Activated CD8-positive, alpha-beta memory T cell treated with anti-CD3 and anti-CD28 coated beads, Interleukin-2, amount 10 ng/mL, durations not matched to agents 7 days and 5 days (primary cell): Measurements from ENCODE around the gene MAN1B1. TPM values are rescaled to one million over a fixed set of nuclear protein-coding genes. Genes with fewer than 3 reads are reported as not detected.

Source experiments
- ATAC-seq: fragments of 150-1000 bp; cut with Tn5 transposase; one replicate; pipeline ENCODE4 v1.10.0; 2021; ENCODE audit warnings: moderate library complexity
- CTCF ChIA-PET: fragments of 350-600 bp; sonication (Branson Sonifier 250); formaldehyde crosslinking; loops from one replicate; lab custom pipeline; 2021; ENCODE audit warnings: antibody characterized with exemption; lab: Charles Lee
- DNase-seq: peaks from one replicate; pipeline ENCODE4 v3.0.0-alpha.2; 2020
- H3K27ac Mint-ChIP-seq: one replicate; pipeline ENCODE4 v1.8.0; 2021; ENCODE audit warnings: mild to moderate bottlenecking, mixed read lengths
- H3K27me3 Mint-ChIP-seq: one replicate; pipeline ENCODE4 v1.8.0; 2021; ENCODE audit warnings: mixed read lengths
- H3K36me3 Mint-ChIP-seq: one replicate; pipeline ENCODE4 v1.8.0; 2021; ENCODE audit warnings: mild to moderate bottlenecking, mixed read lengths
- H3K4me1 Mint-ChIP-seq: one replicate; pipeline ENCODE4 v1.8.0; 2021; ENCODE audit warnings: mixed read lengths
- H3K4me3 Mint-ChIP-seq: one replicate; pipeline ENCODE4 v1.8.0; 2021; ENCODE audit warnings: mild to moderate bottlenecking, moderate library complexity, mixed read lengths
- H3K9me3 Mint-ChIP-seq: one replicate; pipeline ENCODE4 v1.8.0; 2022; ENCODE audit warnings: low read depth, mixed read lengths
- total RNA-seq, 2 experiments: library from RNA; stranded (reverse); gene quantifications; one replicate each; pipeline ENCODE4 v1.2.3, GENCODE V29; 2021

Gene MAN1B1
- total RNA-seq: 10 to 100 TPM; 43.8 to 60.6 TPM

GRCh38 chr9:137086531-137087408, at the start of gene MAN1B1:
Gene MAN1B1 (plus strand): TSS chr9:137086985. CDS start chr9:137087000, 15 bp downstream.
- no peaks in the 10 kb centered on the region for H3K27me3 Mint-ChIP-seq
- peak within 1 kb of the TSS; percentile 90 for H3K27ac Mint-ChIP-seq
- H3K9me3 Mint-ChIP-seq: no peaks in the 10 kb centered on the region
- H3K4me3 Mint-ChIP-seq: peak within 1 kb of the TSS; percentile 82
- CTCF ChIA-PET: interaction anchor here (0.6 to 10.6 kb wide), 22 partner anchors 9 to 359 kb away, joined by 3 to 138 read pairs (median 5); partner anchors contain the start of genes ABCA2, DPP7, NPDC1 and RNF224
- H3K4me1 Mint-ChIP-seq: peaks cover 41% of the 10 kb centered on the region
- peaks cover 6% of the 10 kb centered on the region for H3K36me3 Mint-ChIP-seq
- ATAC-seq (peak; percentile 86), DNase-seq (peak; percentile 100)

DNA sequence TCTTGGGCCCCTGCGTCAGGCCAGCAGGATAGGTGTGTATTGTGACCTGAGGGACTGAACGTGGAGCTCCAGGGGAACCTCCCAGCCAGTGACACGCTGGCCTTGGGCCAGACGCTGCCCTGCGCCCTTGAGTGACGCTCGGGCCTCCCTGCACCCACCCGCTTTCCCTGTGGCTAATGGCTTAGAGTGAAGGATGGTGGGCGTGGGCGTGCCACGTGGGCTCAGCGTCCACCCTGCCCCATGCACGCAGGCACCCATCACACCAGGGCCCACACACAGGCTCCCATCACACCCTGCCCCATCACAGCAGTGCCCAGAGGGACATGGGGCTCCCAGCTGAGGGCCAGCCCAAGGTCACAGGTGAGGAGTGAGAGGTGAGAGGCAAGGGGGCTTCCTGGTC, 49.8 kb upstream of the MAN1B1 start:
- peaks cover 2% of the 10 kb centered on the region for H3K36me3 Mint-ChIP-seq
- ATAC-seq (no peak), DNase-seq (no peak)
- no peaks in the 10 kb centered on the region for H3K27me3 Mint-ChIP-seq
- CTCF ChIA-PET: interaction anchor here (0.9 to 11.9 kb wide), 7 partner anchors 10 to 195 kb away, joined by 4 to 234 read pairs (median 79); partner anchors contain the start of genes ABCA2, AJM1, C8G and CLIC3
- no peak overlapping the region for H3K27ac Mint-ChIP-seq
- no peak overlapping the region for H3K4me3 Mint-ChIP-seq
- H3K4me1 Mint-ChIP-seq: peaks cover 23% of the 10 kb centered on the region
- no peaks in the 10 kb centered on the region for H3K9me3 Mint-ChIP-seq

- H3K27ac Mint-ChIP-seq: no peak overlapping the region
- DNase-seq (no peak), ATAC-seq (no peak)
- H3K4me3 Mint-ChIP-seq: no peak overlapping the region
- no peaks in the 10 kb centered on the region for H3K27me3 Mint-ChIP-seq
- no peaks in the 10 kb centered on the region for H3K9me3 Mint-ChIP-seq
- H3K36me3 Mint-ChIP-seq: peaks cover 2% of the 10 kb centered on the region
- peaks cover 20% of the 10 kb centered on the region for H3K4me1 Mint-ChIP-seq
- CTCF ChIA-PET: interaction anchor here (2.0 to 11.9 kb wide), 6 partner anchors 9 to 91 kb away, joined by 5 to 234 read pairs (median 87); partner anchors contain the start of genes ABCA2, C8G, CLIC3 and FBXW5
Measured at GRCh38 chr9:137037483-137037882, 49.3 kb upstream of the MAN1B1 start.

DNA sequence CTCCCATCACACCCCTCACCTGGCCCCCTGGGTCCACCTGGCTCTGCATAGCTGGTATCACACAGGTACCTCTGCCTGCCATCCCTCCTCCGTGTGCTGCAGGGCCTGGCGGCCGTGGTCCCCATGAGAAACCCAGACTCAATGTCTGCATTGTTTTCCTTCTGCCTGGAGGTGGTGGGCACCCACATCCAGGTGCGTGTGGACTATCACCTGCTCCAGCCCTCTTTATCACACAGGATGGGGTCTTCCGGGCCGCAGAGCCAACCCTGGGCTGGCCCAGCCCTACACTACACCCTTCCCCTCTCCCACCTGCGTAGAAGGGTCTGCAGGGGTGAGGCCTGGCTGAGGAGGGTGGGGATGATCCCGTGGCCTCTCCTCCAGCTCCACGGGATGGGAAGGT, 47.9 kb upstream of the MAN1B1 start:
- Mint-ChIP-seq H3K4me3 (no peak overlapping the region), H3K9me3 (no peaks in the 10 kb centered on the region), H3K4me1 (peaks cover 11% of the 10 kb centered on the region), H3K36me3 (peaks cover 2% of the 10 kb centered on the region), H3K27ac (no peak overlapping the region), H3K27me3 (peaks cover under 1% of the 10 kb centered on the region)
- CTCF ChIA-PET: interaction anchor here (1.3 to 9.1 kb wide), 5 partner anchors 8 to 92 kb away, joined by 3 to 183 read pairs (median 5); partner anchors contain the start of genes C8G, FBXW5 and NPDC1
- no peak for DNase-seq
- ATAC-seq: no peak

DNA sequence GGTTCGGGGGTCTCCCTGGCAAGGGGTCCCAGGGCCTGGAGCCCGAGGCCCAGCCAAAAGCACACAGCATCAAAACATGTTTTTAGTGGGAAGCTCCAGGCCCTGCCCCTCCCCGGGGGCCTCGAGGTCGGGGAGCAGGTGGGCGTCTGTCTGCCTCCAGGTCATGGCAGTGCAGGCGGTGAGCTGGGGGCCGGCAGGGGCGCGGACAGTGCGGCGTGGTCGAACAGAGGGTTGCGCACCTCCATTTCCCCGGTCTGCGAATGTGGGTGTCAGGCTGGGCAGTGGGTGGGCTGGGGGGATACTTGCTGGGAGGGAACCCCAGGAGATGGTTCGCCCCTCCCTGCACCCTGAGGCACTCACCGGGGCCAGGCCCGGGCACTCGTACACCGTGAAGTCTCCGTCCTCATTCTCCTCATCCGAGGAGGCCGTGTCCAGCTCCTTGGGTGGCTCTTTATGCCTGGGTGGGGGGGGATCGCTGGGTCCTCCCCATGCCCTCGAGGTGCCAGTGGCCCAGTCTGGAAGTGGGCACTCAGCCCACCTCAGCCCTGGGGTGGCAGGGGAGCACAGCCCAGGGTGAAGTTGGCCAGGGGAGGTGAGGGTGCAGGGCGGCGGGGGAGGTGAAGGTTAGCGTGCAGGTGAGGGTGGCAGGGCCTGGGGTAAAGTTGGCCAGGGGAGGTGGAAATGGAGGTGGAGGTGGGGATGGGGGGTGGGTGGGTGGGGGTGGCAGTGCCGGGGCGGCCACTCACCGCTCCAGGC, 47.0 kb upstream of the MAN1B1 start:
- DNase-seq (no peak), ATAC-seq (no peak)
- Mint-ChIP-seq H3K9me3 (no peaks in the 10 kb centered on the region), H3K27ac (no peak overlapping the region), H3K27me3 (peaks cover 8% of the 10 kb centered on the region), H3K4me1 (peaks cover 12% of the 10 kb centered on the region), H3K4me3 (no peak overlapping the region), H3K36me3 (peaks cover 2% of the 10 kb centered on the region)
- CTCF ChIA-PET: interaction anchor here (0.9 to 9.1 kb wide), 4 partner anchors 10 to 93 kb away, joined by 3 to 183 read pairs (median 4); partner anchors contain the start of genes C8G and FBXW5

- ATAC-seq: no peak
- Mint-ChIP-seq H3K27ac (no peak overlapping the region), H3K36me3 (peaks cover 2% of the 10 kb centered on the region), H3K9me3 (no peaks in the 10 kb centered on the region), H3K4me3 (no peak overlapping the region), H3K27me3 (peaks cover 13% of the 10 kb centered on the region), H3K4me1 (peaks cover 14% of the 10 kb centered on the region)
- no peak for DNase-seq
- CTCF ChIA-PET: interaction anchor here (0.9 kb wide), 1 partner anchor 40 kb away, joined by 3 read pairs; no protein-coding TSS in a partner anchor
Measured at GRCh38 chr9:137040568-137040967, 46.2 kb upstream of the MAN1B1 start.

DNA sequence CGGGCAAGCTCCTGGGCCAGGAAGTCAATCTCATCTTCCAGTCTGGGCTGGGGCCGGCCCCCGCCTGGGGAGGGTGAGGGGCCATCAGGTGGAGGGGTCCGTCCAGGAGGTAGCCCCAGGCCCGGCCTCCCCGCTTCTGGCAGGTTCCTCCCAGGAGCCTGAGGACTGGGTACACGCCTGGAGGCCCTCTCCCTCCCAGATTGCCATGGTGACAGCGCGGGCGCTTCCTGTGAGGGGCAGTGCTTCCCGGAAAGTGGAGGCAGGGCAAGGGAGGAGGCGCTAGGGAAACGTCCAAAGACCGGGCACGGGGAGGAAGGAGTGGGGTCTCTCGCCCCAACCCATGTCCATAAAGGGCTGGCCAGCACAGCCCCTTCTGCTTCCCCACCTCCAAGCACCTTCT, 45.7 kb upstream of the MAN1B1 start:
- Mint-ChIP-seq H3K27me3 (peaks cover 13% of the 10 kb centered on the region), H3K36me3 (peaks cover 2% of the 10 kb centered on the region), H3K4me1 (peaks cover 14% of the 10 kb centered on the region), H3K4me3 (no peak overlapping the region), H3K27ac (no peak overlapping the region), H3K9me3 (no peaks in the 10 kb centered on the region)
- CTCF ChIA-PET: no interaction called here
- DNase-seq (no peak), ATAC-seq (no peak)

- CTCF ChIA-PET: interaction anchor here (2.5 kb wide), 2 partner anchors 8 to 25 kb away, joined by 32 to 37 read pairs; partner anchors contain the start of gene SAPCD2
- Mint-ChIP-seq H3K27me3 (peaks cover 27% of the 10 kb centered on the region), H3K27ac (no peak overlapping the region), H3K9me3 (no peaks in the 10 kb centered on the region), H3K4me1 (peaks cover 16% of the 10 kb centered on the region), H3K36me3 (peaks cover 2% of the 10 kb centered on the region), H3K4me3 (no peak overlapping the region)
- DNase-seq: no peak
- ATAC-seq: no peak
Measured at GRCh38 chr9:137042751-137043727, 43.7 kb upstream of the MAN1B1 start.

- Mint-ChIP-seq H3K27me3 (peaks cover 27% of the 10 kb centered on the region), H3K4me3 (no peak overlapping the region), H3K4me1 (peaks cover 16% of the 10 kb centered on the region), H3K27ac (no peak overlapping the region), H3K36me3 (no peaks in the 10 kb centered on the region), H3K9me3 (no peaks in the 10 kb centered on the region)
- CTCF ChIA-PET: interaction anchor here (0.8 to 2.5 kb wide), 10 partner anchors 9 to 257 kb away, joined by 3 to 37 read pairs (median 6); partner anchors contain the start of genes PAXX and SAPCD2
- ATAC-seq (no peak), DNase-seq (no peak)
Measured at GRCh38 chr9:137044037-137044436, 42.7 kb upstream of the MAN1B1 start.

GRCh38 chr9:137044502-137045177, 42.1 kb upstream of the MAN1B1 start:
- Mint-ChIP-seq H3K27me3 (peaks cover 31% of the 10 kb centered on the region), H3K27ac (no peak overlapping the region), H3K9me3 (no peaks in the 10 kb centered on the region), H3K4me1 (peaks cover 16% of the 10 kb centered on the region), H3K4me3 (peak overlapping the region; percentile 71), H3K36me3 (no peaks in the 10 kb centered on the region)
- no peak for DNase-seq
- ATAC-seq: no peak
- CTCF ChIA-PET: interaction anchor here (0.5 to 2.5 kb wide), 12 partner anchors 9 to 258 kb away, joined by 3 to 37 read pairs (median 4); partner anchors contain the start of genes AJM1, PAXX and SAPCD2

GRCh38 chr9:137045294-137046087, 41.3 kb upstream of the MAN1B1 start:
- Mint-ChIP-seq H3K27ac (no peak overlapping the region), H3K4me1 (peaks cover 16% of the 10 kb centered on the region), H3K4me3 (peak overlapping the region; percentile 71), H3K9me3 (no peaks in the 10 kb centered on the region), H3K27me3 (peaks cover 39% of the 10 kb centered on the region), H3K36me3 (no peaks in the 10 kb centered on the region)
- ATAC-seq: peak; percentile 26
- no peak for DNase-seq
- CTCF ChIA-PET: interaction anchor here (1.0 to 5.5 kb wide), 13 partner anchors 9 to 234 kb away, joined by 3 to 183 read pairs (median 10); partner anchors contain the start of genes AJM1, PAXX and SAPCD2
